Activated naive CD4-positive, alpha-beta T cell treated with anti-CD3 and anti-CD28 coated beads, Interleukin-2, amount 10 ng/mL, durations not matched to agents 7 days and 5 days (primary cell): Measurements from ENCODE around the gene PHKB.
A peak's percentile ranks its signal among the peaks of the same experiment; 100 is the strongest.
"Not testable (repeated sequence)": the region's sequence is repeated elsewhere in the genome, so short reads cannot be mapped to it uniquely, and the experiment has no call there.

Experiments
- CTCF ChIA-PET: fragments of 350-600 bp; sonication (Branson Sonifier 250); formaldehyde crosslinking; loops from one replicate; lab custom pipeline; 2021; ENCODE audit warnings: antibody characterized with exemption; lab: Charles Lee
- DNase-seq: peaks from one replicate; pipeline ENCODE4 v3.0.0-alpha.2; 2020
- H3K27ac Mint-ChIP-seq: one replicate; pipeline ENCODE4 v1.8.0; 2021; ENCODE audit warnings: mild to moderate bottlenecking, moderate library complexity, mixed read lengths
- H3K27me3 Mint-ChIP-seq: one replicate; pipeline ENCODE4 v1.8.0; 2021; ENCODE audit warnings: mild to moderate bottlenecking, mixed read lengths
- H3K36me3 Mint-ChIP-seq: one replicate; pipeline ENCODE4 v1.8.0; 2021; ENCODE audit warnings: mixed read lengths
- H3K4me1 Mint-ChIP-seq: one replicate; pipeline ENCODE4 v1.8.0; 2021; ENCODE audit warnings: mixed read lengths
- H3K4me3 Mint-ChIP-seq: one replicate; pipeline ENCODE4 v1.8.0; 2021; ENCODE audit warnings: mild to moderate bottlenecking, moderate library complexity, mixed read lengths
- H3K9me3 Mint-ChIP-seq: one replicate; pipeline ENCODE4 v1.8.0; 2021; ENCODE audit warnings: mixed read lengths

Gene PHKB

DNA sequence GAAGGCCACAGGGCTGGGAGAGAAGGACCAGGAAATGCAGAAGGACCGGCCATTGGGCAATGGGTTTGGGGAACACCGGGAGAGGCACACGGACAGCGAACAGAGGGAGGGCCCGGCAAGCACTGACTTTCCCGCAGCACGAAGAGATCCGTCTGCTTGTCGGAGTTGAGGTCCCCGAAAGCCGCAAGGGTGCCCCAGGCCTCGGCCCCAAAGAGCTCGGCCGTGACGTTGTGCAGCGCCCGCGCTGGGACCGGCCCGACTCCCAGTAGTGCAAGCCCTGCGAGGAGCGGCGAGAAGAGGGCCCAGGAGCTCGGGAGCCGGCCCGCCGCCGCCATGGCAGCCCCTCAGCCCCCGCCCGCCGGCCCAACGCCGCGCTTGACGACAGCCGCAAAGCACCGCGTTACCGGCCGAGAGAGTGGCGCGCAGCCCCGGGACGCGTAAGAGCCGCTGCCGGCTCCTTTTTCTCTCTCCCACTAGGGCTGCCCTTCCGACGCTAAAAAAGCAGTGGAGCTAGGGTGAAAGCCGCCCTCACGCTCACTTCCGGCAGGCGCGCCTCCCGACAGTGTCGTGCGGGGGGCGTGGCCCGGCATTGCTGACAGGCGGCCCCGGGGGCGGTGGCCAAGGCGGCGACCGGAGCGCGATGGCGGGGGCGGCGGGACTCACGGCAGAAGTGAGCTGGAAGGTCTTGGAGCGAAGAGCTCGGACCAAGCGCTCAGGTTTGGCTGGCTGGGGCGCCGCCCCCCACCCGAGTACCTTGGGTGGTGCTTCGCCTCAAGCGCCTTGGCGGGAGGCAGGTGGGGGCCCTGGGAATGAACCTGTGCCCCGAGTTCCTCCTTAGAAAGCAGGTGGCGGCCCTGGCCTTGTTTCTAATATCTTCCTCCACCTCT lies at the start of gene PHKB, which contains the start of gene ITFG1:
Gene PHKB, plus strand, starts transcription at position 621 of the 887 bp plus-strand sequence. Its CDS starts 20 bp downstream, at position 641.
Gene ITFG1, minus strand, starts transcription at position 353 of the 887 bp plus-strand sequence. Its CDS starts 18 bp downstream, at position 335.
- DNase-seq: peak; percentile 97
- Mint-ChIP-seq H3K4me1 (peaks cover 51% of the 10 kb centered on the region), H3K36me3 (peaks cover 28% of the 10 kb centered on the region), H3K4me3 (peak within 1 kb of the TSS; percentile 97), H3K27me3 (no peaks in the 10 kb centered on the region), H3K27ac (peak within 1 kb of the TSS; percentile 98), H3K9me3 (no peaks in the 10 kb centered on the region)
- CTCF ChIA-PET: interaction anchor here (1.2 to 1.7 kb wide), 3 partner anchors 317 to 423 kb away, joined by 3 to 7 read pairs (median 4); partner anchors contain the start of gene NETO2

DNA sequence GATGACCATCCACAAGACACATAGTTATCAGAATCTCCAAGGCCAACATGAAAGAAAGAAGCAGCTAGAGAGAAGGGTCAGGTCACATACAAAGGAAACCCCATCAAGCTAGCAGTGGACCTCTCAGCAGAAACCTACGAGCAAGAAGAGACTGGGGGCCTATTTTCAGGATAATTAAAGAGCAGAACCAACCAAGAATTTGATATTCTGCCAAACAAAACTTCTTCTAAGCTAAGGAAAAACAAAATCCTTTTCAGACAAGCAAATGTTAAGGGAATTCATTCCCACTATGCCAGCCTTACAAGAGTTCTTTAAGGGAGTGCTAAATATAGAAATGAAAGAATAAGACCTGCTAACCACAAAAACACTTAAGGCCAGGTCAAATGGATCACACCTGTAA lies 48.1 kb upstream of the PHKB start:
- H3K4me3 Mint-ChIP-seq: no peak overlapping the region
- no peak for DNase-seq
- CTCF ChIA-PET: no interaction called here
- peaks cover 2% of the 10 kb centered on the region for H3K9me3 Mint-ChIP-seq
- H3K27me3 Mint-ChIP-seq: no peaks in the 10 kb centered on the region
- H3K4me1 Mint-ChIP-seq: peaks cover 23% of the 10 kb centered on the region
- H3K36me3 Mint-ChIP-seq: peaks cover 24% of the 10 kb centered on the region
- no peak overlapping the region for H3K27ac Mint-ChIP-seq

DNA sequence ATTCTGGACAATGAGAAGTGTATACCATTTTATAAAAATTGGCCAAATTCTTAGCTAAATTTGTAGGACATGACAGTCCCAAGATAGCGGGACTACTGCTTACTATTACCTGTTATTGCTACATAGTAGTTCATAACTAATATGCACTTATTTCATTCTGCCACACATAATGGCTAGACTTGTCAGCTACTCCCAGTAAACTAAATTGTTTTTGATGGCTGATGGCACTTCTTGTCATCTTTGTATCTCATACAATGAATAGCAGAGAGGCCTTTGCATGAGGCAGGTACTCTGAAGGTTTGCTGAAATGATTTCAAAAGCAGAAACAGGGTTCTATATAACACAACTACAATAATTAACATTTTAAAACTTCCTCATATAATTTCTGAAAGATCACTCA lies 44.3 kb upstream of the PHKB start:
- H3K36me3 Mint-ChIP-seq: peaks cover 17% of the 10 kb centered on the region
- CTCF ChIA-PET: no interaction called here
- H3K27ac Mint-ChIP-seq: no peak overlapping the region
- no peak for DNase-seq
- no peaks in the 10 kb centered on the region for H3K27me3 Mint-ChIP-seq
- H3K4me1 Mint-ChIP-seq: peaks cover 7% of the 10 kb centered on the region
- peaks cover 2% of the 10 kb centered on the region for H3K9me3 Mint-ChIP-seq
- no peak overlapping the region for H3K4me3 Mint-ChIP-seq

DNA sequence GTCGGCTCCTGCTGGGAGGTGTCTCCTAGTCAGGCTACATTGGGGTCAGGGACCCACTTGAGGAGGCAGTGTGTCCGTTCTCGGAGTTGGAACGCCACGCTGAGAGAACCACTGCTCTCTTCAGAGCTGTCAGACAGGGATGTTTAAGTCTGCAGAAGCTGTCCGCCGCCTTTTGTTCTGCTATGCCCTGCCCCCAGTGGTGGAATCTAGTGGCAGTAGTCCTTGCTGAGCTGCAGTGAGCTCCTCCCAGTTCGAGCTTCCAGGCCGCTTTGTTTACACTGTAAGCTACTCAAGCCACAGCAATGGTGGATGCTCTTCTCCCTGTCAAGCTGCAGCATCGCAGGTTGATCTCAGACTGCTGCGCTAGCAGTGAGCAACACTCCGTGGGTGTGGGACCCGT lies 36.3 kb upstream of the PHKB start:
- Mint-ChIP-seq H3K9me3 (no peaks in the 10 kb centered on the region), H3K36me3 (peaks cover 43% of the 10 kb centered on the region), H3K4me3 (no peak overlapping the region), H3K27me3 (no peaks in the 10 kb centered on the region), H3K4me1 (no peaks in the 10 kb centered on the region), H3K27ac (no peak overlapping the region)
- CTCF ChIA-PET: no interaction called here
- no peak for DNase-seq

DNA sequence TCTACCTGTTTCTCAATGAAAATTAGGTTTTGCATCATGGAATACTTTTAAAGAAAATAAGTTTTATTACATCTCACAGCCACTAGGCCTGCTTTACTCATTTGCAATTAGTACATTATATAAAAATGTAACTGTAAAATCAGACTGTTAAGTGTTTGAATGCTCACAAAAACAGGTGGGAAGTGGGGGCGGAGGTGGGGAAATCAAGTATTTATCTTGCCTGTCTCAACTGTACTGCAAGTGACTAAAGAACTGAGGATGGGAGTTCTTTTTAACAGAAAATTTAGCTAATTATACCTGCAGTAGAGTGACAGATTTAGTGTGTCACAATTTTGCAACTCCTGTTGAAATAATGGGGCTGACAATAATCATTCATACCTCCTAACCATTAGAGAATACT lies 34.3 kb upstream of the PHKB start:
- H3K4me1 Mint-ChIP-seq: no peaks in the 10 kb centered on the region
- CTCF ChIA-PET: no interaction called here
- no peak for DNase-seq
- no peaks in the 10 kb centered on the region for H3K27me3 Mint-ChIP-seq
- peaks cover 43% of the 10 kb centered on the region for H3K36me3 Mint-ChIP-seq
- H3K4me3 Mint-ChIP-seq: no peak overlapping the region
- no peaks in the 10 kb centered on the region for H3K9me3 Mint-ChIP-seq
- H3K27ac Mint-ChIP-seq: no peak overlapping the region

DNA sequence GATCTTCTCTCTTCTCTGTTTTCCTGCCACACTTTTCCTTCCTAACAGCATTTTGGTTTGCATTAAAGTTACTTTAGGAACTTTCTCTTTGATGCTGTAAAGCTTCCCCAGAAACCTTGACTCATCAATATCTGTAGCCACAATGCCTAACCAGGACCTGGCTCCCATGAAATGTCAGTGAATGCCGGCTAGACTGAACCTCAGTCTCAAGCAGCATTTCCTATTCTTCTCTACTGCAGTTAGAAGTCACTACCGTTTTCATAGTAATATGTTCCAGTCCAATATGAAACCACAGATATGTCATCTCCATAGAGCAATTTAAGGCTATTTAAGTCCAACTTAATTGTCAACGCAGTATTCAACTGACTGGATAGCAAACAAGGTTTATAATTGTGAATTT lies 29.2 kb upstream of the PHKB start:
- Mint-ChIP-seq H3K9me3 (no peaks in the 10 kb centered on the region), H3K27me3 (no peaks in the 10 kb centered on the region), H3K4me1 (no peaks in the 10 kb centered on the region), H3K4me3 (no peak overlapping the region), H3K36me3 (peaks cover 13% of the 10 kb centered on the region), H3K27ac (no peak overlapping the region)
- no peak for DNase-seq
- CTCF ChIA-PET: no interaction called here

DNA sequence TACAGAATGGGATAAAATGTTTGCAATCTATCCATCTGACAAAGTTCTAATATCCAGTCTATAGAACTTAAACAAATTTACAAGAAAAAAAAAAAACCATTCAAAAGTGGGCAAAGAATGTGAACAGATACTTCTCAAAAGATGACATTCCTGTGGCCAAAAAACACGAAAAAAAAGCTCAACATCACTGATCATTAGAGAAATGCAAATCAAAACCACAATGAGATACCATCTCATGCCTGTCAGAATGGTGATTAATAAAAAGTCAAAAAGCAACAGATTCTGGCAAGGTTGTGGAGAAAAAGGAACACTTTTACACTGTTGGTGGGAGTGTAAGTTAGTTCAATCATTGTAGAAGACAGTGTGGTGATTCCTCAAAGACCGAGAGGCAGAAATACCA lies 26.9 kb upstream of the PHKB start:
- DNase-seq, H3K27me3 Mint-ChIP-seq, H3K27ac Mint-ChIP-seq, H3K9me3 Mint-ChIP-seq, H3K4me3 Mint-ChIP-seq, H3K4me1 Mint-ChIP-seq, CTCF ChIA-PET: not testable (repeated sequence)
- peaks cover 11% of the 10 kb centered on the region for H3K36me3 Mint-ChIP-seq

DNA sequence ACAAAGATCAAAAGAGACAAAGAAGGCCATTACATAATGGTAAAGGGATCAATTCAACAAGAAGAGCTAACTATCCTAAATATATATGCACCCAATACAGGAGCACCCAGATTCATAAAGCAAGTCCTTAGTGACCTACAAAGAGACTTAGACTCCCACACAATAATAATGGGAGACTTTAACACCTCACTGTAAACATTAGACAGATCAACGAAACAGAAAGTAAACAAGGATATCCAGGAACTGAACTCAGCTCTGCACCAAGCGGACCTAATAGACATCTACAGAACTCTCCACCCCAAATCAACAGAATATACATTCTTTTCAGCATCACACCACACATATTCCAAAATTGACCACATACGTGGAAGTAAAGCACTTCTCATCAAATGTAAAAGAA lies 21.1 kb upstream of the PHKB start:
- CTCF ChIA-PET, H3K9me3 Mint-ChIP-seq, H3K27me3 Mint-ChIP-seq, H3K4me1 Mint-ChIP-seq, DNase-seq, H3K4me3 Mint-ChIP-seq, H3K27ac Mint-ChIP-seq: not testable (repeated sequence)
- peaks cover 37% of the 10 kb centered on the region for H3K36me3 Mint-ChIP-seq

DNA sequence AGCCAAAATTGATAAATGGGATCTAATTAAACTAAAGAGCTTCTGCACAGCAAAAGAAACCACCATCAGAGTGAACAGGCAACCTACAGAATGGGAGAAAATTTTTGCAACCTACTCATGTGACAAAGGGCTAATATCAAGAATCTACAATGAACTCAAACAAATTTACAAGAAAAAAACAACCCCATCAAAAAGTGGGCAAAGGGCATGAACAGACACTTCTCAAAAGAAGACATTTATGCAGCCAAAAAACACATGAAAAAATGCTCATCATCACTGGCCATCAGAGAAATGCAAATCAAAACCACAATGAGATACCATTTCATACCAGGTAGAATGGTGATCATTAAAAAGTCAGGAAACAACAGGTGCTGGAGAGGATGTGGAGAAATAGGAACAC lies 18.2 kb upstream of the PHKB start:
- H3K4me3 Mint-ChIP-seq, H3K27me3 Mint-ChIP-seq, H3K27ac Mint-ChIP-seq, CTCF ChIA-PET, H3K9me3 Mint-ChIP-seq, DNase-seq, H3K4me1 Mint-ChIP-seq: not testable (repeated sequence)
- peaks cover 47% of the 10 kb centered on the region for H3K36me3 Mint-ChIP-seq

DNA sequence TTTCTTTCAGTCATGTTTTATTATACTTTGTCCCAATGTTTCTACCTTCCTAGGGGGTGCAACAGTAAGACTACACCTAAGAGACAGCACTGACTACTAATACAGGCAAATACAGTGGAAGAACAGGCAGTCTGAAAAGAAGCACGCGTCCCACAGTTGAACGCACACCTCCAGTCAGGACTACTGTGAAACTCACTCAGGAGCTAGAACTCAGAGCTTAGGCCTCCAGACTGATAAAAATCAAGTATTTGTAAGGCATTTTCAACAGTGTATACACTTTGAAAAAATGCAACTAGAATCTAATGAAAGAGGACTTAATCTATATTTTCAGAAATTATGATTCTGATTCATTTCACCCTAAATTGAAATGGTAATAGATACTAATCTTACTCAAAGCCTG lies 14.7 kb upstream of the PHKB start:
- H3K4me1 Mint-ChIP-seq: peaks cover 4% of the 10 kb centered on the region
- DNase-seq: no peak
- CTCF ChIA-PET: no interaction called here
- no peak overlapping the region for H3K27ac Mint-ChIP-seq
- H3K9me3 Mint-ChIP-seq: peaks cover 1% of the 10 kb centered on the region
- peaks cover 43% of the 10 kb centered on the region for H3K36me3 Mint-ChIP-seq
- H3K27me3 Mint-ChIP-seq: no peaks in the 10 kb centered on the region
- no peak overlapping the region for H3K4me3 Mint-ChIP-seq

DNA sequence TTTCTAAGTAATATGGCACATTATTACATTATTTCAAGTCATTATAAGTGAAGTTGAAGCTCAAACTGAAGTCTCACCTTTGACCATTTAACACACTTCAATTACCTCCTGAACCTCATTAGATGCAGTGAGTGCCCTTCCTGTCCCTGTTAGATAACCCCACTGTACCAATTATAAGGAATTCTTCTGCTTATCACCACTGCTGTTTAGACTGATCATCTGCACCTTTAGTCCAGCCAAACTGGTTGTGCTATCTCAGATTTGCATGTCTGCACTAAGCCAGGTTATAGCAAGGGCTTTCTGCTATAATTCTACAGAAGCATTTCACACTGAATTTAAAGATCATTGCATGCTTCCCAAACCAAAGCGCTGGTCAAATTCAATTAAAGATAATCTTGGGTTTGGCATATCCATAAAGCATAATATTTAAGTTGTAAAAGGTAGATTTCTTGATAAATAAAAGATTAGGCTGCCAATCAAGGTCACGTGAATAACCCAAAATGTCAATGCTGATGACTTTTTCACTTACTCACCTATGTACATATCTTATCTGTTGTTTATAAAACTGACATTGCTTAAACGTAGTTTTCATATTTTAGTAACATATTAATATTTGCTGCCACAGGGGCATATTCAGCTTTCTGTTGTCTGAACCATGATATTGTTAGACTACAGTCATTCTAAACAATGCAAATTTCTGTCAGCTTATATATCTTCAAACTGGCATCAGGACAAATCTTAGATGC lies 12.1 kb upstream of the PHKB start:
- Mint-ChIP-seq H3K27ac (no peak overlapping the region), H3K9me3 (no peaks in the 10 kb centered on the region), H3K4me3 (no peak overlapping the region), H3K27me3 (no peaks in the 10 kb centered on the region), H3K4me1 (peaks cover 4% of the 10 kb centered on the region), H3K36me3 (peaks cover 44% of the 10 kb centered on the region)
- DNase-seq: no peak
- CTCF ChIA-PET: no interaction called here

DNA sequence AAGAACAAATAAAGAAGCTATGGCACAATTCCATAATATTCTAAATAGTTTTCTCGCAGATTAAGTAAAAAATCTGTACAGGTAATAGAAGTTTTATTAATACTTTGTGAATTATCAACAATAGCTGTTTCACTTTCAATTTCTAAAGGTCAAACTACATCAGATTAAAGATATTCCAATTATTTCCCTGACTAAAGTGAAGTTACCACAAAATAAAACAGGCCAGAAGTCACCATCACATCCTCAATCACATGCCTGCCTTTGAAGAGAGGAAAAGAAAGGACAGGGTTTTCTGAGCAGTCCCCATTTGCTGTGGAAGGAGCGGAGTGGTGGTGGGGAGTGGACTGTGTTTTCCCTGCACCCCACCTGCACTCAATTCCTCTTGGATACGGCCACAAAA lies 11.3 kb upstream of the PHKB start:
- CTCF ChIA-PET: no interaction called here
- Mint-ChIP-seq H3K36me3 (peaks cover 48% of the 10 kb centered on the region), H3K27me3 (no peaks in the 10 kb centered on the region), H3K27ac (no peak overlapping the region), H3K9me3 (no peaks in the 10 kb centered on the region), H3K4me3 (no peak overlapping the region), H3K4me1 (peaks cover 4% of the 10 kb centered on the region)
- DNase-seq: no peak

DNA sequence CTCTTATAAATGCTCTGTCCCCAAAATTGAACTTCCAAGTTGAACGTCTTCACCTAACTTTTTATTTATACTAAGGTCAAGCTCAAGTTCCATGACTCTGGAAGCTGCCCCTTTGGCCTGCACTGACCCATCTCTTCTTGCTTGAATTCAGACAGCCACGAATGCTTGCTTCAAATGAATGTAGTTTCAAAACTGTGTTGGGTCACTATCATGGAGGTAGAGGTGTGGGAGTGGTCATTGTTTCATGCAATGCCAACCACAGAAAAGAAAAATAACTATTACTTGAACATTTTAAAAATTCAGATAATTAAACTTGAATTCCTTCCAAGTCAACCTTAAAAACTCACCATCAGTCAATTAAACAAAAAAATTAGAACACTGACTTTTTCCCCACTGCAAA lies 2.8 kb upstream of the PHKB start:
- Mint-ChIP-seq H3K27ac (no peak overlapping the region), H3K4me1 (peaks cover 40% of the 10 kb centered on the region)
- CTCF ChIA-PET: no interaction called here

DNA sequence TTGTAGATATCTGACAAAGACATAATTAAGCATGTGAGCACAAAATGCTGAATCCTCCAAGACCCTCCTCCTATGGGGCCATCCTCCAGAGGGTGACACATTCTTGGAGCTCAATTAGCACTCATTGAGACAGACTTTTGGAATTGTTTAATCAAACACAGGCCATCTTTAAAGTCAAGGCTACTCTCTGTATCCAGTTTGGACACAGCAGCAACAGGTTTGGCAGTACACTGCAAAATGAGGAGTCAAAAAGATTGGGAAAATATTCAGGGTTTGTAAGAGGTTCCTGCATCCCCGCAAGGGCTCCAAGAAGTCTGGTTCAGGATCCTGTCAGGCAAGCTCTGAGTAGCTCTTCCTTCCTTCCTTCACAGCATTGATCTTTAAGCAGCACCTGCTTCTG lies 1.5 kb upstream of the PHKB start:
- no peaks in the 10 kb centered on the region for H3K9me3 Mint-ChIP-seq
- H3K27ac Mint-ChIP-seq: peak overlapping the region; percentile 98
- H3K36me3 Mint-ChIP-seq: peaks cover 31% of the 10 kb centered on the region
- H3K4me1 Mint-ChIP-seq: peaks cover 48% of the 10 kb centered on the region
- CTCF ChIA-PET: interaction anchor here (1.3 to 1.4 kb wide), 2 partner anchors 316 to 318 kb away, joined by 3 read pairs; partner anchors contain the start of gene NETO2
- peak overlapping the region; percentile 97 for H3K4me3 Mint-ChIP-seq
- DNase-seq: no peak
- H3K27me3 Mint-ChIP-seq: no peaks in the 10 kb centered on the region

More for the DNA sequence above, 2.8 kb upstream of the PHKB start:
- Mint-ChIP-seq H3K27me3 (no peaks in the 10 kb centered on the region), H3K36me3 (peaks cover 33% of the 10 kb centered on the region), H3K9me3 (no peaks in the 10 kb centered on the region), H3K4me3 (no peak overlapping the region)
- no peak for DNase-seq
